GM21723 (cell line): ENCODE results near the gene LTBP3.
"Not testable (repeated sequence)": the region's sequence is repeated elsewhere in the genome, so short reads cannot be mapped to it uniquely, and the experiment has no call there.

ENCODE experiments used
- ATAC-seq: cut with Tn5 transposase; IDR thresholded peaks from one replicate; pipeline ENCODE4 v1.9.1; 2021; ENCODE audit warnings: mild to moderate bottlenecking, moderate library complexity; ENCODE audit not compliant: unreplicated experiment

The LTBP3 gene

GRCh38 chr11:65572356-65573051 lies 14.3 kb upstream of the LTBP3 start, which contains the start of gene FAM89B:
Gene FAM89B (plus strand): TSS chr11:65572538. CDS start chr11:65572670, 132 bp downstream.
- ATAC-seq, result no peak

- ATAC-seq, result no peak
Observed at GRCh38 chr11:65571940-65572339, 13.8 kb upstream of the LTBP3 start.

- ATAC-seq, result no peak
Observed at GRCh38 chr11:65571420-65571819, 13.3 kb upstream of the LTBP3 start.

- peak; percentile 63 for ATAC-seq
Observed at GRCh38 chr11:65569973-65570918, 12.1 kb upstream of the LTBP3 start, which contains the start of gene ZNRD2. Gene ZNRD2 (plus strand): TSS chr11:65570477. CDS start chr11:65570492, 15 bp downstream.

GRCh38 chr11:65569164-65569972 lies 11.2 kb upstream of the LTBP3 start:
- ATAC-seq, result no peak

GRCh38 chr11:65565624-65566453 lies 7.7 kb upstream of the LTBP3 start:
- ATAC-seq, result no peak

- ATAC-seq, result not testable (repeated sequence)
Observed at GRCh38 chr11:65564879-65565559, 6.9 kb upstream of the LTBP3 start.

GRCh38 chr11:65563601-65564000 lies 5.4 kb upstream of the LTBP3 start:
- no peak for ATAC-seq

- no peak for ATAC-seq
Observed at GRCh38 chr11:65562788-65563187, 4.6 kb upstream of the LTBP3 start.

GRCh38 chr11:65562020-65562419 lies 3.9 kb upstream of the LTBP3 start:
- ATAC-seq, result no peak

GRCh38 chr11:65560555-65561418 lies 2.6 kb upstream of the LTBP3 start:
- ATAC-seq, result no peak

GRCh38 chr11:65559951-65560537 lies 1.9 kb upstream of the LTBP3 start:
- ATAC-seq, result no peak

GRCh38 chr11:65559535-65559934 lies 1.4 kb upstream of the LTBP3 start:
- no peak for ATAC-seq

GRCh38 chr11:65558930-65559509 lies 861 bp upstream of the LTBP3 start:
- no peak for ATAC-seq

GRCh38 chr11:65557280-65558001 lies 718 bp downstream of the LTBP3 start:
- no peak for ATAC-seq

GRCh38 chr11:65556470-65557279 lies 1.5 kb downstream of the LTBP3 start:
- ATAC-seq, result no peak
